ENCODE results near the gene FER1L5.

The FER1L5 gene

GRCh38 chr2:96616535-96616934 lies 26.0 kb upstream of the FER1L5 start:
- Histone ChIP-seq H3K27ac (ENCODE audit: low read length) (no peak overlapping the region), H3K36me3 (ENCODE audit: control insufficient read depth, low read depth, low read length) (peaks cover 47% of the 10 kb centered on the region), H3K9me3 (ENCODE audit: control insufficient read depth, low read depth, low read length) (no peaks in the 10 kb centered on the region), H3K9ac (ENCODE audit: low read length) (no peak overlapping the region), H3K4me3 (ENCODE audit: low read length) (no peak overlapping the region), H3K27me3 (ENCODE audit: control insufficient read depth, insufficient read depth, low read length) (no peaks in the 10 kb centered on the region), H3K4me1 (ENCODE audit: control insufficient read depth, low read depth, low read length) (no peaks in the 10 kb centered on the region)

- Histone ChIP-seq H3K4me3 (ENCODE audit: low read length) (no peak overlapping the region), H3K27ac (ENCODE audit: low read length) (no peak overlapping the region), H3K9me3 (ENCODE audit: control insufficient read depth, low read depth, low read length) (no peaks in the 10 kb centered on the region), H3K4me1 (ENCODE audit: control insufficient read depth, low read depth, low read length) (no peaks in the 10 kb centered on the region), H3K36me3 (ENCODE audit: control insufficient read depth, low read depth, low read length) (peaks cover 43% of the 10 kb centered on the region), H3K9ac (ENCODE audit: low read length) (no peak overlapping the region), H3K27me3 (ENCODE audit: control insufficient read depth, insufficient read depth, low read length) (no peaks in the 10 kb centered on the region)
Measured at GRCh38 chr2:96617012-96617411, 25.6 kb upstream of the FER1L5 start.

GRCh38 chr2:96618596-96619283 lies 23.8 kb upstream of the FER1L5 start:
- Histone ChIP-seq H3K27me3 (ENCODE audit: control insufficient read depth, insufficient read depth, low read length) (no peaks in the 10 kb centered on the region), H3K9ac (ENCODE audit: low read length) (no peak overlapping the region), H3K4me1 (ENCODE audit: control insufficient read depth, low read depth, low read length) (no peaks in the 10 kb centered on the region), H3K4me3 (ENCODE audit: low read length) (no peak overlapping the region), H3K9me3 (ENCODE audit: control insufficient read depth, low read depth, low read length) (no peaks in the 10 kb centered on the region), H3K36me3 (ENCODE audit: control insufficient read depth, low read depth, low read length) (peaks cover 28% of the 10 kb centered on the region), H3K27ac (ENCODE audit: low read length) (no peak overlapping the region)

DNA sequence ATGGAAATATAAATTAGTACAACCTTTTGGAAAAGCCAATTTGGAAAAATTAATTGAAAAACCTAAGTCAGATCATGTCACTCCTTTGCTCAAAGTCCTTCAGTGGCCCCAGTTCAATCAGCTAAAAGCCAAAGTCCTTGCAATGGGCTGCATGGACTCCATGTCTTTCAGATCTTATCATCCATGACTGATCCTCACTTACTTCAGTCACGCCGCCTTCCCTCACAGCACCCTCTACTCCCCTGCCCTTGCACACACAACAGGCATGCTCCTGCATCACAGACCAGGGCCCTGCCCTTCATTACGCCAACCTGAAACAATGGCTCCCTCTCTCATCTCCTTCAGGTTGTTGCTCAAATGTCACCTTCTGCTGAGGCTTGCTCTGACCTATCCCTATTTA lies 20.0 kb upstream of the FER1L5 start:
- no peaks in the 10 kb centered on the region for H3K27me3 ChIP-seq (ENCODE audit: control insufficient read depth, insufficient read depth, low read length)
- H3K4me3 ChIP-seq (ENCODE audit: low read length): no peak overlapping the region
- H3K9ac ChIP-seq (ENCODE audit: low read length): no peak overlapping the region
- no peaks in the 10 kb centered on the region for H3K9me3 ChIP-seq (ENCODE audit: control insufficient read depth, low read depth, low read length)
- H3K4me1 ChIP-seq (ENCODE audit: control insufficient read depth, low read depth, low read length): no peaks in the 10 kb centered on the region
- H3K36me3 ChIP-seq (ENCODE audit: control insufficient read depth, low read depth, low read length): peaks cover 23% of the 10 kb centered on the region
- H3K27ac ChIP-seq (ENCODE audit: low read length): no peak overlapping the region

GRCh38 chr2:96623116-96623515 lies 19.4 kb upstream of the FER1L5 start:
- Histone ChIP-seq H3K4me3 (ENCODE audit: low read length) (no peak overlapping the region), H3K4me1 (ENCODE audit: control insufficient read depth, low read depth, low read length) (no peaks in the 10 kb centered on the region), H3K27me3 (ENCODE audit: control insufficient read depth, insufficient read depth, low read length) (no peaks in the 10 kb centered on the region), H3K9ac (ENCODE audit: low read length) (no peak overlapping the region), H3K36me3 (ENCODE audit: control insufficient read depth, low read depth, low read length) (peaks cover 28% of the 10 kb centered on the region), H3K9me3 (ENCODE audit: control insufficient read depth, low read depth, low read length) (no peaks in the 10 kb centered on the region), H3K27ac (ENCODE audit: low read length) (no peak overlapping the region)

- Histone ChIP-seq H3K27ac (ENCODE audit: low read length) (no peak overlapping the region), H3K4me1 (ENCODE audit: control insufficient read depth, low read depth, low read length) (no peaks in the 10 kb centered on the region), H3K9me3 (ENCODE audit: control insufficient read depth, low read depth, low read length) (no peaks in the 10 kb centered on the region), H3K4me3 (ENCODE audit: low read length) (no peak overlapping the region), H3K27me3 (ENCODE audit: control insufficient read depth, insufficient read depth, low read length) (no peaks in the 10 kb centered on the region), H3K36me3 (ENCODE audit: control insufficient read depth, low read depth, low read length) (peaks cover 32% of the 10 kb centered on the region), H3K9ac (ENCODE audit: low read length) (no peak overlapping the region)
Measured at GRCh38 chr2:96625571-96626552, 16.7 kb upstream of the FER1L5 start.

DNA sequence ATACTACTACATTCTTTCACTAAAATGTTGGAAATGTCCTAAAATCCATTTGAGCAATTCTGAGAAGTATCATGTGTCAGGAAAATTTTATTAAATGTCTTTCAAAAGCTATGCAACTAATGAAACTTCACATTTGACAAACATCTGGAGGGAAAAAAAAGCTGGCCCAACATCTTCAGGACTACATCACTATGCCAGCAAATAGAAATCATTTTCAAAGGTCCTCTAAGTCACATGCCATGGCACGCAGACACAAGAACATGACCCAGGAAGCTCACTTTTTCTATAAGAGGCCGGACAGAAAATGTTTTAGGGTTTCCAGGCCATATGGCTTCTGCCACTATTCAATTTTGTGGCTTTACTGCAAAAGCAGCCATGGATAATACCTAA lies 16.0 kb upstream of the FER1L5 start:
- H3K9me3 ChIP-seq (ENCODE audit: control insufficient read depth, low read depth, low read length): no peaks in the 10 kb centered on the region
- H3K4me3 ChIP-seq (ENCODE audit: low read length): no peak overlapping the region
- no peak overlapping the region for H3K27ac ChIP-seq (ENCODE audit: low read length)
- H3K36me3 ChIP-seq (ENCODE audit: control insufficient read depth, low read depth, low read length): peaks cover 39% of the 10 kb centered on the region
- H3K4me1 ChIP-seq (ENCODE audit: control insufficient read depth, low read depth, low read length): no peaks in the 10 kb centered on the region
- H3K9ac ChIP-seq (ENCODE audit: low read length): no peak overlapping the region
- no peaks in the 10 kb centered on the region for H3K27me3 ChIP-seq (ENCODE audit: control insufficient read depth, insufficient read depth, low read length)

DNA sequence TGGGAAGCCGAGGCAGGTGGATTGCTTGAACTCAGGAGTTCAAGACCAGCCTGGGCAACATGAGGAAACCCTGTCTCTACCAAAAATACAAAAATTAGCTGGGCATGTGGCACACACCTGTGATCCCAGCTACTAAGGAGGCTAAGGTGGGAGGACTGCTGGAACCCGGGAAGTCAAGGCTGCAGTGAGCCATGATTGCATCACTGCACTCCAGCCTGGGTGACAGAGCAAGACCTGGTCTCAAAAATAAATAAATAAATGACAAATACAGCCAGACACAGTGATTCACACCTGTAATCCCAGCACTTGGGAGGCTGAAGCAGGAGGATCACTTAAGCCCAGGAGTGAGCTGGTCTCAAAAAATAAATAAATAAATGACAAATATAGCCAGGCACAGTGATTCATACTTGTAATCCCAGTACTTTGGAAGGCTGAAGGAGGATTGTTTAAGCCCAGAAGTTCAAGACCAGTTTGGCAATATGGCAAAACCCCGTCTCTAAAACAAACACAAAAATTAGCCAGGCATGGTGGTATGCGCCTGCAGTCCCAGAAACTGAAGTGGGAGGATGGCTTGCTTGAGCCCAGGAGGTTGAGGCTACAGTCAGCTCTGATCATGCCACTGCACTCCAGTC lies 10.6 kb upstream of the FER1L5 start:
- Histone ChIP-seq H3K4me3 (ENCODE audit: low read length) (no peak overlapping the region), H3K9me3 (ENCODE audit: control insufficient read depth, low read depth, low read length) (no peaks in the 10 kb centered on the region), H3K4me1 (ENCODE audit: control insufficient read depth, low read depth, low read length) (no peaks in the 10 kb centered on the region), H3K9ac (ENCODE audit: low read length) (no peak overlapping the region), H3K27ac (ENCODE audit: low read length) (no peak overlapping the region), H3K36me3 (ENCODE audit: control insufficient read depth, low read depth, low read length) (peaks cover 46% of the 10 kb centered on the region), H3K27me3 (ENCODE audit: control insufficient read depth, insufficient read depth, low read length) (no peaks in the 10 kb centered on the region)

- H3K27me3 ChIP-seq (ENCODE audit: control insufficient read depth, insufficient read depth, low read length): no peaks in the 10 kb centered on the region
- H3K36me3 ChIP-seq (ENCODE audit: control insufficient read depth, low read depth, low read length): peaks cover 36% of the 10 kb centered on the region
- H3K4me3 ChIP-seq (ENCODE audit: low read length): no peak overlapping the region
- no peaks in the 10 kb centered on the region for H3K9me3 ChIP-seq (ENCODE audit: control insufficient read depth, low read depth, low read length)
- no peak overlapping the region for H3K27ac ChIP-seq (ENCODE audit: low read length)
- H3K9ac ChIP-seq (ENCODE audit: low read length): no peak overlapping the region
- no peaks in the 10 kb centered on the region for H3K4me1 ChIP-seq (ENCODE audit: control insufficient read depth, low read depth, low read length)
Measured at GRCh38 chr2:96633641-96634040, 8.9 kb upstream of the FER1L5 start.

- H3K9ac ChIP-seq (ENCODE audit: low read length): peak overlapping the region; percentile 68
- peaks cover 16% of the 10 kb centered on the region for H3K36me3 ChIP-seq (ENCODE audit: control insufficient read depth, low read depth, low read length)
- no peaks in the 10 kb centered on the region for H3K27me3 ChIP-seq (ENCODE audit: control insufficient read depth, insufficient read depth, low read length)
Measured at GRCh38 chr2:96636551-96637171, 5.9 kb upstream of the FER1L5 start.

More at GRCh38 chr2:96636551-96637171, 5.9 kb upstream of the FER1L5 start:
- H3K27ac ChIP-seq (ENCODE audit: low read length): no peak overlapping the region
- H3K4me1 ChIP-seq (ENCODE audit: control insufficient read depth, low read depth, low read length): no peaks in the 10 kb centered on the region
- H3K9me3 ChIP-seq (ENCODE audit: control insufficient read depth, low read depth, low read length): no peaks in the 10 kb centered on the region
- peak overlapping the region; percentile 82 for H3K4me3 ChIP-seq (ENCODE audit: low read length)

All from iPS-18a (cell line).